Measurements from ENCODE around the gene GLP2R.

Gene GLP2R

GRCh38 chr17:9940841-9941240 is 115.1 kb downstream of the GLP2R start:
- no peak for FAIRE-seq
- DNase-seq (ENCODE audit: extremely low spot score, insufficient read length, low read depth) = no peak

DNA sequence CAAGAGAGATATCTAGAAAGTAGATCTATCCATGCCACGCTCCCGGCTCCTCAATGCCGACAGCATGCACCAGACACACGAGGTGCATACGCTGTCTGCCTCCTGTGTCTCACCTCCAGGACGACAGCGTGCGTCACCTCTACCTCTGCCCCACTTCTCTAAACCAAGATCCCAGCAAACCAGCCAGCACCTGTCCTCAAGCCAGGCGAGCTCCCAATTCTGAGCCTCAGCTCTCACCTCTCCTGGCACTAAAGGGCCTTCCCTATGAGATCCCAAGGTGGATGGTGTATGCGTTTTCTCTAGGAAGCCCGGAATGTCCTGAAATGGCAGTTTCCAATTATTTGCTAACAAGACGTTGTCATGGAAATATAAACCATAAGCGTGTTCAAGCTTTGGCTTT is 115.6 kb downstream of the GLP2R start:
- DNase-seq (ENCODE audit: extremely low spot score, insufficient read length, low read depth) (no peak), FAIRE-seq (no peak)

Measured in GM18507 (cell line).